Right lung (tissue), 5 donors: ENCODE measurements around the gene LAMTOR5. TPM values are rescaled to one million over a fixed set of nuclear protein-coding genes. Genes with fewer than 3 reads are reported as not detected.
"Not testable (repeated sequence)": the region's sequence is repeated elsewhere in the genome, so short reads cannot be mapped to it uniquely, and the experiment has no call there.

Source experiments
- DNase-seq, 2 donors: peaks; one replicate each; pipeline ENCODE4 v3.0.0-alpha.2; 2013
- polyA plus RNA-seq, 5 donors: library from polyadenylated mRNA; unstranded; fragments of 120-200 nt; gene quantifications; one replicate each; pipeline versions ENCODE4 v1.2.1 to v1.2.3, GENCODE V29; 2013; ENCODE audit warnings: inconsistent platforms in 1 of 5, low replicate concordance in 1 of 5; ENCODE audit not compliant: insufficient read length in 5 of 5, insufficient read depth in 1 of 5

Gene LAMTOR5
- polyA plus RNA-seq, 5 donors, result 108 to 128 (median 124) TPM

- DNase-seq, result no peak
These were observed 25.7 kb upstream of the LAMTOR5 start for GRCh38 chr1:110433213-110433612.

GRCh38 chr1:110430901-110431300 is 23.4 kb upstream of the LAMTOR5 start:
- DNase-seq, result no peak

- no peak for DNase-seq
These were observed 22.9 kb upstream of the LAMTOR5 start for GRCh38 chr1:110430366-110430765.

- DNase-seq, result no peak
These were observed 21.5 kb upstream of the LAMTOR5 start for GRCh38 chr1:110428946-110429345.

GRCh38 chr1:110426854-110427253 is 19.4 kb upstream of the LAMTOR5 start:
- DNase-seq, result no peak

GRCh38 chr1:110425612-110426152 is 18.2 kb upstream of the LAMTOR5 start:
- no peak for DNase-seq

GRCh38 chr1:110424699-110425611 is 17.5 kb upstream of the LAMTOR5 start:
- DNase-seq, result no peak

GRCh38 chr1:110420874-110421793 is 13.6 kb upstream of the LAMTOR5 start:
- no peak for DNase-seq

- DNase-seq, result no peak
These were observed 12.6 kb upstream of the LAMTOR5 start for GRCh38 chr1:110420023-110420662.

- DNase-seq, result no peak
These were observed 11.2 kb upstream of the LAMTOR5 start for GRCh38 chr1:110418729-110419128.

- DNase-seq, result not testable (repeated sequence)
These were observed 5.6 kb upstream of the LAMTOR5 start for GRCh38 chr1:110413045-110413444.

GRCh38 chr1:110412576-110412975 is 5.1 kb upstream of the LAMTOR5 start:
- peak in 1 of 2 donors; percentile 32 for DNase-seq

- no peak for DNase-seq
These were observed 3.8 kb upstream of the LAMTOR5 start for GRCh38 chr1:110411173-110411735.

- no peak for DNase-seq
These were observed 1.8 kb upstream of the LAMTOR5 start for GRCh38 chr1:110409316-110409715.

GRCh38 chr1:110408488-110408887 is 994 bp upstream of the LAMTOR5 start:
- no peak for DNase-seq

GRCh38 chr1:110406407-110406806 is 1.1 kb downstream of the LAMTOR5 start:
- DNase-seq, result not testable (repeated sequence)

GRCh38 chr1:110404401-110404800 is 3.1 kb downstream of the LAMTOR5 start:
- DNase-seq, result no peak

GRCh38 chr1:110403805-110404204 is 3.7 kb downstream of the LAMTOR5 start:
- DNase-seq, result no peak

GRCh38 chr1:110396259-110396958 is 11.1 kb downstream of the LAMTOR5 start:
- not testable (repeated sequence) for DNase-seq

GRCh38 chr1:110394493-110394820 is 13.0 kb downstream of the LAMTOR5 start:
- DNase-seq, result no peak
